Measurements from ENCODE around the gene UNC5B.

UNC5B gene

DNA sequence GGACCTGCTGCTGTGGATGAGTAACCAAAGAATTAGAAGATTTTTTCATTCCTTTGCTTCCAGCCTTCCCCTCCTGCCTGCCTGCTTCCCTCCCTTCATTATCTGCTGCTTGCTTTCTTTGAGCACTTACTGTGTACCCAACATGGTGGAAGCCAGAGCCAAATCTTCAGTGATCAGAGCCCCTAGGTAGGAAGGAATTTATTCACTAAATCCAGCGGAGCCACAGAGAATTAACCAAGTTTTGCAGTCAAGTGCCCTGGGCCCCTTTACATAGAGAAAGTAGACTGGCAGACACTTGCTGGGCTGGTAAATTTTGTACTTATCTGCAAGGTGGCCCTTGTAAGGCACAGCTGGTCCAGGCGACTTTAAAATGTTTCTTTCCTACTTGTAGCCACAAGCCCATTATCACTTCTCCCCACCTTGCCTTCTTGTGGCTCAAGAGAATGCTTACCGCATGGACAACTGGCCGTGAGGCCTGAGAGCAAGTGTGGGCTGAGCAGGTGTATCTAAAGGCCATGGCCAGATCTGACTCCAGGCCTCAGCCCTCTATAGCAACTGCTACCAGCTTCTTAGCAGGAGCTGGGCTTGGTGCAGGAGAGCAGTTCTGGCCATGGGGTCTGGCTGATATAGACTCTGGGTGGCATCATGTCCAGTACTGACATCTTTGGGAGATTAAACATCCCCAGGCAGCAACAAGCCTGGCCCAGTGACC is 11.1 kb downstream of the UNC5B start:
- no peak for DNase-seq (ENCODE audit: low spot score)

- DNase-seq (ENCODE audit: low spot score), result no peak
Measured at GRCh38 chr10:71225291-71226058, 13.1 kb downstream of the UNC5B start.

DNA sequence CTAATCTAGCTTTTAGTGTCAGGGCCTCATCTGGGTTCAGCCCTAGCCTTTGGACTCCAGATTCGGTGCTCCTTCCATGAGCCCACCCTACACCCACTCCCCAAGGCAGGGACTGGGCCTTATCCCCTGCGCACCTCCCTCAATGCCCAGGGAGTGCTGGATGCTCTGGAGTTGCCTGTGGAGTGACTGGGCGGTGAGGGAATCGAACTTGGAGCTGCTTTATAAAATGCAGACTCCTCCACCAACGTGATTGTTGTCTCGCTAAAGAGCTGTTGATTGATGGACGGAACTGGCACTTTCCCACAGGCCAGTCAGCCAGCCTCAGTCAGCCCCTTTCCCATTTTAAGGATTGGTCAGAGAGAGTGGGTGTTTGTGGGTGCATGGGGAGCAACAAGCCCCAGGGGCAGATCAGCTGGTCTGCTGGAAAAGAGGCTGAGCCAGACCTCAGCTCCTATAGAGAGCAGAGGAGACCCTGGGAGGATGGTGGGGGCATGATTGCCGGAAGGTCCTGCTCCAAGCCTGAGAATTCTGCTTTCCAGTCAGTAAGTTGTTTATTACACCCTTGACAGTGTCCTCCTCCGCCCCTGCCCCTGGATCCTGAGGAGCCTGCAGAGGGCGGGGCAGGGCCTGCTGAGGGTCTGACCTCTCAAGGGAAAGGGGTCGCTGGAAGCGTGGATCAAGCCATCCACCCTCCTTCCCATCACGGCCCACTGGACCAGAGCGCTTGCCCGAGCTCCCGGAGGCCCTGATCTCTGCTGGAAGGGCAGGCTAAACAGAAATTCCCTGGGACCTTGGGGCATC is 16.7 kb downstream of the UNC5B start:
- no peak for DNase-seq (ENCODE audit: low spot score)

GRCh38 chr10:71229726-71230655 is 17.6 kb downstream of the UNC5B start:
- DNase-seq (ENCODE audit: low spot score), result no peak

DNA sequence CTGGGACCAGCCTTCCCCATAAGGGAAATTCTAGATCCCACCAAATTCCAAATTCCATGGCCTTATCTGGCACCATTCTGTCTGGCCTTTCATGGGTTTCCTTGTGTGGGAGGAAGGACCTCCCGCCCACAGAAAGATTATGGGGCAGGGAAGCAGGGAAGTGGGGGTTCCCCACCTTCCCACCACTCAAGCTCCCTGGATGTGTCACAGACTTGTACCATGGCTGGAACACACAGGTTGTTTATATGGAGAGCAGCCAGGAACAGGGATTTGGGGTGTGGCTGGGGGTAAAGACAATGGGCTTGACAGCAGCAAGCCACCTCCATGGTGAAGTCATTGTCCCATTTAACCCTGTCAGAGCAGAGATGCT is 18.3 kb downstream of the UNC5B start:
- no peak for DNase-seq (ENCODE audit: low spot score)

GRCh38 chr10:71231206-71231605 is 18.8 kb downstream of the UNC5B start:
- DNase-seq (ENCODE audit: low spot score), result no peak

DNA sequence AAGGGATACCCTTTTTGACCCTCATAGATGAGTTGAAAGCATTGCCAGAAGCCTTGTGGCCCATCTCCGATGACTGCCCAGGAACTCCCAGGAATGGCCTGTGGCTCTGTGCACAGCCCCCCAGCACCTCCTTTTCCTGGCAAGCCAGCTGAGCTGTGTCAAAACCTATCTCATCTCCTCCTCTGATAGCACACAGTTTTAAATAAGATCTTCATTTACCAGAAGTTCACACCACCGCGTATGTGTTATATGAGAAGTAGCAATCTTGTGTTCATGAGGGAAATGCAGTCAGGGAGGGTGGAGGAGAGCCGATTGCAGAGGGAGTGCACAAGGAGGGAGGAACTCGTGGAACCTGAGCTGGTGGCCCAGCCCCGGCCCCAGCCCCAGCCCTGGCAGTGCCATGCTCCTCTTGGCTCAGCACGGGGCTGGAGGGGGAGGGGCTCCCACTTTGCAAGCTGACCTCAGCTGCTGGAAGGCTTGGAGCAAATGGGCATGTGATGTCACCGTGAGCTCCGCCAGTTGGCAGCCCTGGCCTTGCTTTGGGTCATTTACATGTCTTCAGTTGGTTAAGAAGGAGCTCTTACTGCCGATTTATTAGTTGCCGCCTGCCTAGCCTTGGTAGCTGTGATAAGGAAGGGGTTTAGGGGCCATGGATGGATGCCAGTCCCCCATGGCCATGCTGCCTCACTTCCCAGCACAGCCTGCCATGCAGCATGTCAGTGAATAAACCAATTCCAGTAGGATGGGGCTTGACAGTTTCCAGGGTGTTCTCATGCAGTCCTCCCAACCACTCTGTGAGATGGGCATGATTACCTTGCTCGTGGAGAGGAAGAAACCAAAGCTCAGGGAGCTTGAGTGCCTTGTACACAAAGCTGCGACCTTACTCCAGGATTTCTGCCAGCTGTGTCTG is 20.0 kb downstream of the UNC5B start:
- DNase-seq (ENCODE audit: low spot score), result no peak

GRCh38 chr10:71233482-71233892 is 21.1 kb downstream of the UNC5B start:
- DNase-seq (ENCODE audit: low spot score), result no peak

DNA sequence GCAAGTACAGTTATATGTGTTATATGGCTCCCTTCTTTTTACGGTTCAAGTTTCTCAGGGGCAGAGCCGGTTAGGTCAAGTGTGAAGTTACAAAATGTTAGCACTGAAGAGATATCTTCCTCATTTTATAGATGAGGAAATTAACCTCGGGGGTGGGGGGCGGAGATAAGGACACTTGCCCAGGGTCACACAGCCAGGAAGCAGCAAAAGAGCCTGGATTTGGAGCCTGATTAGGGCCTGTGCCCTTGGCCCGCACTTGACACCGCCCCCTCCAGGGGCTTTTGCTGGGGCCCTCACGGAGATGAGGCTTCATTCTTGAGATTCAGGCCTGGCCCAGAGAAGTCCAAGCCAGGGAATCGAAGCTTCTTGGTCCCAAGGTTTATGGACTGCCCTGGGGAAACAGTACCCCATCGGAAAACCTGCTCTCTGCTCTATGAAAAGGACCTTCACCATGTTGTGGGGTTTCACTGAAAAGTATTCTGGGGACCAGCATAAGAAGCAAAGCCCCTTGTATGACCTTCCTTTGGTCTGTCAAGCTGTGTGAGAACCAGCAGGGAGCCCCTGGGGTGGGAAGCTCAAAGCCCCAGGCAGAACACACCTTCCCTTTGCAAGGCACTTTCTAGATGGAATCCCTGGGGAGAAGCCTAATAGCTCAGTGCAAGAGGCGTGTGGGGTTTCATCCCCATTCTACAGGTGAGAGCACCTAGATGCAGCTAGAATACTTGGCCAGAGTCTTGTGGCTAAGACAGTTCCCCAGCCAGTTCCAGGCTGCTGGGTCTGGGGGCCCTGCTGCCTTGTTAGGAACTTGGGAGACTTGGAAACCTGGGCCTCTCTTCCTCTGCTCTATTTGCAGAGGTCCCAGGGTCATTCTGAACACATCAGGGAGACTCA is 21.9 kb downstream of the UNC5B start:
- DNase-seq (ENCODE audit: low spot score), result no peak

DNA sequence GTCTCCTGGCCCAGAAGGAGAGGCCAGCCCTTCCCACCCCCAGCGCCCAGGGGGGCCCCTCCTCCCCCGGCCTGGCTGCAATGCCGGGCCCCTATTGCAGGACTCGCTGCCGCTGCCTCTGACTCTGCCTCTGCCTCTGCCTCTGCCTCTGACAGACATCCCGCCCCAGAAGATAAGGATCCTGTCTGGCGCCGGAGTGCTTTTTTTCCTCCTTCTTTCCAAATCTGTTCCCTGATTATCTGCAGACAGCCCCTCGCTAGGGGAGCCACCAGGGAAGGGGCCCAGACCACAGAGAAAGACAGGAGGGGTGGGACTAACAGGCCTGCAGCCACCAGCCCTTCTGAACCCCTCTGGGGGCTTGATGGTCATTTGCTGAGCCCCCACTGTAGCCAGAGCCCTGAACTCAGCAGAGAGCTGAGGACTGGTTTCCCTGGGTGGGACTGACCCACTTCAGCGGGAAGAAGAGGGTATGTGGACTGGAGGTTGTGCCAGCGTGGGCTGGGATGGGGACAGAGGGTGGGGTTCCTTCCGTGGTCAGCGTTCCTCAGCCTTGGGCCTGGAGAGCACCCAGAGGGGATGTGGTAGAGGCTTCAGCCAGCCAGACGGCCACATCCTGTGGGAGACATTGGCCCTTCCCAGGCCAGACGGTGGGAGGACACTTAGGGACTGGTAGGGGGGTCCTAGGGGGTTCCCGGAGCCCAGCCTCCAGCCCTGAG is 22.8 kb downstream of the UNC5B start:
- no peak for DNase-seq (ENCODE audit: low spot score)

DNA sequence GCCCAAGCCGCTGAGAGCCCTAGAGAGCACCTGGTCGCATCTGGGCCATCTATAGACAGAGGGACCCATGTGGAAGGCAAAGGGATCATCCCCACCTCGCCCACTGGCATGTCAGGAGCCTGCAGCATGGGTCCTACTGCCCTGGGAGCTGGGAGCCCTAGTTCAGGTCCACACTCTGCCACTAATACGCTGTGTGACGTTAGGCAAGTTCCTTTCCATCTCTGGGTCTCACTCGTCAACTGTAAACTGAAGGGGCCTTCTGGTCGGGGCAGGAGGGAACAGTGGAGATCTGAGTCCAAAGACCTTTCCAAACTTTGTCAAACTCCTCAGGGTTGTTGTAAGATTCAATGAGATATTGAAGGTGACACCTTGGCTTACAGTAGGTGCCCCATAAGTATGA is 23.4 kb downstream of the UNC5B start:
- no peak for DNase-seq (ENCODE audit: low spot score)

DNA sequence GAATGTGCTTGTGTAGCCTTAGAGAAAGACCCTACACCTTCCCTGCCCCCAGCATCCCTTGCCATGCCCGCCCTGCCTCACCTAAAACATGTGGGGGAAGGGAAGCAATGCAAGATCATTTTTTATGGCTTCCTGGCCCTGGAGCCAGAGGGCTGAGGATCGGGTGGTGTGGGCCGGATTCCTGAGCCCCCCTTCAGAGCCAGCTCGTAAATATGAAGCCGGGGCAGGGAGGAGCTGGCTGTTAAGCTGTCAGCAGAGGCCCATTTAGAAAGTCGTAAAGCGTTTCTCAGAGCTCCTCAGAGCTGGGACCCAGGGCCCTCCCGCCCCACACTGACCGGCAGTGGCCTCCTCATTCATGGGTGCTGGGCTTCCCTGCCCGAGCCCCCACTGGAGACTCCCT is 23.9 kb downstream of the UNC5B start:
- no peak for DNase-seq (ENCODE audit: low spot score)

DNA sequence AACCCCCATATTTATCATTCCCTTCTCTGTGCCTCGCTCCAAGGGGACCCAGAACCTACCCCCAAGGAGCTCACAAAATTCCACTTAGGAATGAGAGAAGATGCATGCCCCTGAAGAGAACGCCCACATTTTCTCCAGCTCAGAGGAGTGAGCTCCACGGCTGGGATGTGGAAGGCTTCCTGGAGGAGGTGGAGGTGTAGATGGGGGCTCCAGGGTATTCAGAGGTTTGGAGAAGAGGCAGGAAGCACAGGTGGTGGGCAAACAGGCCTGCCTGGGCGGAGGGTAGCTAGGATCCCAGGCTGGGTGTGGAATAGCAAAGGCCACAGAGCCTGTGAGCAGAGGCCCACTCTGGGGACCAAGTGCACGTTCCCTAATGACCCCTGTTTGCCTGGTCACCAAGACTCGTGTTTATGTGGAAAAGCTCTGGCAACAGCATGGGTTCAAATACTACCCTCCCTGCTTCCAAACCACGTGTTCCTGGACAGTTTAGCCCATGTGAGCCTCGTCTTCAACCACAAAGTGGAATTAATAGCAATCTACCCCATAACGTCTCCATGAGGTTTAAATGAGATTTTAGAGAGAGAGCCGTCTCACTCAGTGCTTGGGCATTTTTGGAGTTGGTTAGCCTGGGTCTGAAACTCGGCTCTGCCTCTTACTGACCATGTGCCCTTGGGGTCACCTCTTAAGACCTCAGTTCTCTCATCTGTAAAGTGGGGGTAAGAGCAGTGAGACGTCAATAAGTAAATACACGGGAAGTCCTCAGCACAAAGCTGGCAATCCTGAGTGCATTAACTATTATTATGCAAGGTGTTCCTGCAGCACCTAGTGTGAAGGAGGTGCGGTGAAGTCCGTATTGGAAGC is 24.7 kb downstream of the UNC5B start:
- no peak for DNase-seq (ENCODE audit: low spot score)

- no peak for DNase-seq (ENCODE audit: low spot score)
Measured at GRCh38 chr10:71237843-71238623, 25.7 kb downstream of the UNC5B start.

DNA sequence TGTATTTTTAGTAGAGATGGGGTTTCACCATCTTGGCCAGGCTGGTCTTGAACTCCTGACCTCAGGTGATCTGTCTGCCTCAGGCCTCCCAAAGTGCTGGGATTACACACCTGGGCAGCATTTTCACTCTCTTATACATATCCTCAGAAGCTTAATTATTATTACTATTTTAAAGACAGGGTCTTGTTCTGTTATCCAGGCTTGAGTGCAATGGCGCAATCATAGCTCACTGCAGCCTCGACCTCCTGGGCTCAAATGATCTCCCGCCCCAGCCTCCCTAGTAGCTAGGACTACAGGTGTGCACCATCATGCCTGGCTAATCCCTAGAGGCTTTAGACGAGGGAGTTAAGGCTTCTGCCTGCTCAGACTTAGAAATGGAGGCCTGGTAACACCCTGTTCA is 26.3 kb downstream of the UNC5B start:
- no peak for DNase-seq (ENCODE audit: low spot score)

GRCh38 chr10:71239131-71239915 is 27.0 kb downstream of the UNC5B start:
- no peak for DNase-seq (ENCODE audit: low spot score)
